Measurements from ENCODE around the gene CPSF3.

DNA sequence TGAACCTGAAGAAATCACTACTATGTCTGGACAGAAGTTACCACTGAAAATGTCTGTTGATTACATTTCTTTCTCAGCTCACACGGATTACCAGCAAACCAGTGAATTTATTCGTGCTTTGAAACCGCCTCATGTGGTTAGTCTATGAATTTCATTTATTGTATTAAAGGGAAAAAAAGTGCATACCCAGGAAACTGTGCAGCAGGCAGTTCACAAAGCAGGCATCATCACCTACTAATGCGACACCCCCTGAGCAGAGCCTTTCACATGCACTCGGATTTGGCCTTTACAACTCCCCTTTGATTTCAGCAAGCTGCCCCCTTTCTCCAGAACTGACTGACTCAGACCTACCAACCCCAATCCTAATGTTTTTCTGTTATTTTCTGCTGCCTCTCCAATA lies 20.1 kb downstream of the CPSF3 start:
- TF ChIP-seq, protein P1, sequence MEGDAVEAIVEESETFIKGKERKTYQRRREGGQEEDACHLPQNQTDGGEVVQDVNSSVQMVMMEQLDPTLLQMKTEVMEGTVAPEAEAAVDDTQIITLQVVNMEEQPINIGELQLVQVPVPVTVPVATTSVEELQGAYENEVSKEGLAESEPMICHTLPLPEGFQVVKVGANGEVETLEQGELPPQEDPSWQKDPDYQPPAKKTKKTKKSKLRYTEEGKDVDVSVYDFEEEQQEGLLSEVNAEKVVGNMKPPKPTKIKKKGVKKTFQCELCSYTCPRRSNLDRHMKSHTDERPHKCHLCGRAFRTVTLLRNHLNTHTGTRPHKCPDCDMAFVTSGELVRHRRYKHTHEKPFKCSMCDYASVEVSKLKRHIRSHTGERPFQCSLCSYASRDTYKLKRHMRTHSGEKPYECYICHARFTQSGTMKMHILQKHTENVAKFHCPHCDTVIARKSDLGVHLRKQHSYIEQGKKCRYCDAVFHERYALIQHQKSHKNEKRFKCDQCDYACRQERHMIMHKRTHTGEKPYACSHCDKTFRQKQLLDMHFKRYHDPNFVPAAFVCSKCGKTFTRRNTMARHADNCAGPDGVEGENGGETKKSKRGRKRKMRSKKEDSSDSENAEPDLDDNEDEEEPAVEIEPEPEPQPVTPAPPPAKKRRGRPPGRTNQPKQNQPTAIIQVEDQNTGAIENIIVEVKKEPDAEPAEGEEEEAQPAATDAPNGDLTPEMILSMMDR (IDR thresholded peaks at IDR 0.05; ENCODE audit: insufficient read depth, low read depth, low read length) = no peak
- no peak for TF ChIP-seq EZH2 (IDR thresholded peaks at IDR 0.05; ENCODE audit: insufficient read depth, low read length)

All from astrocyte (in vitro differentiated cells and primary cell).